Prostate gland (tissue), 2 donors: ENCODE data around the gene TRPC4. TPM values are rescaled to one million over a fixed set of nuclear protein-coding genes. Genes with fewer than 3 reads are reported as not detected.

Experiments used
- DNase-seq: peaks from one replicate; pipeline ENCODE4 v3.0.0-alpha.2; 2019; ENCODE audit warnings: low spot score
- H3K27ac ChIP-seq, 2 donors: fragments of 200-600 bp; sonication (generic); 2 replicates each; pipeline ENCODE4 v1.5.1; 2017 to 2019
- H3K27me3 ChIP-seq: fragments of 200-600 bp; sonication (generic); replicated peaks from 2 replicates; pipeline ENCODE4 v1.5.1; 2019; ENCODE audit not compliant: insufficient read depth
- H3K36me3 ChIP-seq, 2 donors: fragments of 200-600 bp; sonication (generic); 1 replicate in 1 of 2; 2 replicates in 1 of 2; pipeline versions ENCODE4 v1.5.1 to v1.8.1; 2017 to 2019
- H3K4me1 ChIP-seq: fragments of 200-600 bp; sonication (generic); replicated peaks from 2 replicates; pipeline ENCODE4 v1.5.1; 2019
- H3K4me3 ChIP-seq, 2 donors: fragments of 200-600 bp; sonication (generic); 2 replicates each; pipeline ENCODE4 v1.5.1; 2017 to 2019
- H3K9me3 ChIP-seq: fragments of 200-600 bp; sonication (generic); 2 replicates; pipeline ENCODE4 v1.5.1; 2017
- POLR2A ChIP-seq: fragments of 450-650 bp; IDR thresholded peaks from one replicate; pipeline ENCODE4 v1.6.1; 2016; ENCODE audit warnings: antibody characterized with exemption, mild to moderate bottlenecking
- POLR2AphosphoS5 ChIP-seq: sonication (generic); formaldehyde crosslinking; IDR thresholded peaks from one replicate; pipeline ENCODE4 v1.6.1; 2017; ENCODE audit warnings: antibody characterized with exemption
- WGBS: methylation state at CpG from one replicate; pipeline ENCODE4 v1.1.5; 2018; 5-methylcytosine and 5-hydroxymethylcytosine counted together
- intact Hi-C: fragments of 100-400 bp; cut with DNase I; formaldehyde crosslinking; loops from one replicate; pipeline ENCODE4 v1.14.2; 2022
- total RNA-seq, 2 donors: library from RNA; depleted of rRNA; stranded (reverse); fragments of >200 nt; gene quantifications; one replicate each; pipeline ENCODE4 v1.1.0, GENCODE V29; 2016
- TF ChIP-seq, protein P1 (sequence below), 4 experiments: fragments of 200-600 bp in 2 of 4; fragments of 450-650 bp in 2 of 4; sonication (generic) in 2 of 4; IDR thresholded peaks; 1 replicate in 3 of 4; 2 replicates in 1 of 4; pipeline ENCODE4 v1.5.1; 2016 to 2019; ENCODE audit warnings: antibody characterized with exemption in 4 of 4, mild to moderate bottlenecking in 2 of 4, moderate library complexity in 2 of 4

The TRPC4 gene
- total RNA-seq, 2 donors from 2014 or later, result 2.4 to 4.0 TPM

GRCh38 chr13:37868691-37869505 lies 674 bp downstream of the TRPC4 start:
- Histone ChIP-seq H3K27me3 (no peaks in the 10 kb centered on the region), H3K4me1 (peaks cover 7% of the 10 kb centered on the region), H3K4me3 (peak overlapping the region; percentile 35 to 46), H3K36me3 (no peaks in the 10 kb centered on the region), H3K9me3 (no peaks in the 10 kb centered on the region), H3K27ac (peak overlapping the region; percentile 59 to 63)
- no peak for DNase-seq
- TF ChIP-seq POLR2AphosphoS5 (no peak), POLR2A (no peak)
- intact Hi-C loops, result no loop called here
- WGBS, result 6% methylated on average over 27 of the region's 27 CpGs

- no peak for DNase-seq
- no peaks in the 10 kb centered on the region for H3K36me3 ChIP-seq
- no peak overlapping the region for H3K4me3 ChIP-seq
- intact Hi-C loops, result no loop called here
- H3K4me1 ChIP-seq, result no peaks in the 10 kb centered on the region
- WGBS, result 100% methylated on average over 1 of the region's 1 CpG
- H3K9me3 ChIP-seq, result no peaks in the 10 kb centered on the region
- H3K27ac ChIP-seq, result no peak overlapping the region
- H3K27me3 ChIP-seq, result no peaks in the 10 kb centered on the region
- TF ChIP-seq POLR2AphosphoS5, result no peak
- no peak for TF ChIP-seq POLR2A
- TF ChIP-seq, protein P1, sequence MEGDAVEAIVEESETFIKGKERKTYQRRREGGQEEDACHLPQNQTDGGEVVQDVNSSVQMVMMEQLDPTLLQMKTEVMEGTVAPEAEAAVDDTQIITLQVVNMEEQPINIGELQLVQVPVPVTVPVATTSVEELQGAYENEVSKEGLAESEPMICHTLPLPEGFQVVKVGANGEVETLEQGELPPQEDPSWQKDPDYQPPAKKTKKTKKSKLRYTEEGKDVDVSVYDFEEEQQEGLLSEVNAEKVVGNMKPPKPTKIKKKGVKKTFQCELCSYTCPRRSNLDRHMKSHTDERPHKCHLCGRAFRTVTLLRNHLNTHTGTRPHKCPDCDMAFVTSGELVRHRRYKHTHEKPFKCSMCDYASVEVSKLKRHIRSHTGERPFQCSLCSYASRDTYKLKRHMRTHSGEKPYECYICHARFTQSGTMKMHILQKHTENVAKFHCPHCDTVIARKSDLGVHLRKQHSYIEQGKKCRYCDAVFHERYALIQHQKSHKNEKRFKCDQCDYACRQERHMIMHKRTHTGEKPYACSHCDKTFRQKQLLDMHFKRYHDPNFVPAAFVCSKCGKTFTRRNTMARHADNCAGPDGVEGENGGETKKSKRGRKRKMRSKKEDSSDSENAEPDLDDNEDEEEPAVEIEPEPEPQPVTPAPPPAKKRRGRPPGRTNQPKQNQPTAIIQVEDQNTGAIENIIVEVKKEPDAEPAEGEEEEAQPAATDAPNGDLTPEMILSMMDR (IDR thresholded peaks at IDR 0.05), result no peak
Observed at GRCh38 chr13:37863708-37864107, 5.9 kb downstream of the TRPC4 start.

DNA sequence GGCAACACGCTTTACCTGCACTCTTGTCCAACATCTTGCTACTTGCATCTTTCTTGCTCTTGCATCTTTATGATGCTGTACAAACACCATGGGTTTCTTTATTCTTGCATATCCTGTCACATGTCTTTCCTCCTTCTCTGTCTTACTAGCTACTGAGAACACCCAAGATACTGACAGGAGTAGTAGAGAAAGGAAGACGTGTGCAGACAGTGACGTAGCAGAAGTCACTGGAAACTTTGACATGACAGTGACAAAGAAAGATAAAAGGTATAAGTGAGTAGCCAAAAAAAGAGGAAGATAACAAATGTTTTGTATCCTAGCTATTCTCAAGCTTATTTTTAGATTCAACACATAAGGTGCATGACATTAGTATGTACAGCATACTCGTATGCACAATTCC lies 34.2 kb downstream of the TRPC4 start:
- no peaks in the 10 kb centered on the region for H3K9me3 ChIP-seq
- intact Hi-C loops, result no loop called here
- no peak overlapping the region for H3K27ac ChIP-seq
- DNase-seq, result no peak
- no peaks in the 10 kb centered on the region for H3K27me3 ChIP-seq
- TF ChIP-seq POLR2A (no peak), POLR2AphosphoS5 (no peak)
- TF ChIP-seq, protein P1 (IDR thresholded peaks at IDR 0.05), result no peak
- H3K36me3 ChIP-seq, result no peaks in the 10 kb centered on the region
- no peak overlapping the region for H3K4me3 ChIP-seq
- H3K4me1 ChIP-seq, result no peaks in the 10 kb centered on the region
- WGBS, result 95% methylated on average over 4 of the region's 4 CpGs

GRCh38 chr13:37833411-37833810 lies 36.2 kb downstream of the TRPC4 start:
- Histone ChIP-seq H3K27ac (no peak overlapping the region), H3K9me3 (no peaks in the 10 kb centered on the region), H3K27me3 (no peaks in the 10 kb centered on the region), H3K4me1 (no peaks in the 10 kb centered on the region), H3K4me3 (no peak overlapping the region), H3K36me3 (no peaks in the 10 kb centered on the region)
- 58% methylated on average over 4 of the region's 4 CpGs for WGBS
- no peak for TF ChIP-seq POLR2AphosphoS5
- TF ChIP-seq POLR2A, result no peak
- TF ChIP-seq, protein P1 (IDR thresholded peaks at IDR 0.05), result no peak
- intact Hi-C loops, result no loop called here
- DNase-seq, result no peak

GRCh38 chr13:37816276-37816675 lies 53.3 kb downstream of the TRPC4 start:
- no peak for DNase-seq
- Histone ChIP-seq H3K27me3 (no peaks in the 10 kb centered on the region), H3K4me3 (no peak overlapping the region), H3K9me3 (no peaks in the 10 kb centered on the region), H3K4me1 (no peaks in the 10 kb centered on the region), H3K27ac (no peak overlapping the region), H3K36me3 (no peaks in the 10 kb centered on the region)
- 79% methylated on average over 1 of the region's 1 CpG for WGBS
- TF ChIP-seq POLR2AphosphoS5, result no peak
- no peak for TF ChIP-seq POLR2A
- TF ChIP-seq, protein P1 (IDR thresholded peaks at IDR 0.05), result no peak
- intact Hi-C loops, result no loop called here
